ENCODE results near the gene MGAT3.
"Not testable (repeated sequence)": the region's sequence is repeated elsewhere in the genome, so short reads cannot be mapped to it uniquely, and the experiment has no call there.

DNA sequence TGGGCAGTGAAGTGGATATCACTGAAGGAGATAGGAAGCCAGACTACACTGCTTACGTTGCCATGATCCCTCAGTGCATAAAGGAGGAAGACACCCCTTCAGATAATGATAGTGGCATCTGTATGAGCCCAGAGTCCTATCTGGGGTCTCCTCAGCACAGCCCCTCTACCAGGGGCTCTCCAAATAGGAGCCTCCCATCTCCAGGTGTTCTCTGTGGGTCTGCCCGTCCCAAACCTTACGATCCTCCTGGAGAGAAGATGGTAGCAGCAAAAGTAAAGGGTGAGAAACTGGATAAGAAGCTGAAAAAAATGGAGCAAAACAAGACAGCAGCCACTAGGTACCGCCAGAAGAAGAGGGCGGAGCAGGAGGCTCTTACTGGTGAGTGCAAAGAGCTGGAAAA is 65.3 kb downstream of the MGAT3 start:
- TF ChIP-seq, protein P1, sequence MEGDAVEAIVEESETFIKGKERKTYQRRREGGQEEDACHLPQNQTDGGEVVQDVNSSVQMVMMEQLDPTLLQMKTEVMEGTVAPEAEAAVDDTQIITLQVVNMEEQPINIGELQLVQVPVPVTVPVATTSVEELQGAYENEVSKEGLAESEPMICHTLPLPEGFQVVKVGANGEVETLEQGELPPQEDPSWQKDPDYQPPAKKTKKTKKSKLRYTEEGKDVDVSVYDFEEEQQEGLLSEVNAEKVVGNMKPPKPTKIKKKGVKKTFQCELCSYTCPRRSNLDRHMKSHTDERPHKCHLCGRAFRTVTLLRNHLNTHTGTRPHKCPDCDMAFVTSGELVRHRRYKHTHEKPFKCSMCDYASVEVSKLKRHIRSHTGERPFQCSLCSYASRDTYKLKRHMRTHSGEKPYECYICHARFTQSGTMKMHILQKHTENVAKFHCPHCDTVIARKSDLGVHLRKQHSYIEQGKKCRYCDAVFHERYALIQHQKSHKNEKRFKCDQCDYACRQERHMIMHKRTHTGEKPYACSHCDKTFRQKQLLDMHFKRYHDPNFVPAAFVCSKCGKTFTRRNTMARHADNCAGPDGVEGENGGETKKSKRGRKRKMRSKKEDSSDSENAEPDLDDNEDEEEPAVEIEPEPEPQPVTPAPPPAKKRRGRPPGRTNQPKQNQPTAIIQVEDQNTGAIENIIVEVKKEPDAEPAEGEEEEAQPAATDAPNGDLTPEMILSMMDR (IDR thresholded peaks at IDR 0.05): not testable (repeated sequence)
- TF ChIP-seq POLR2A (IDR thresholded peaks at IDR 0.05): not testable (repeated sequence)

Measured in thyroid gland (tissue), 4 donors.